Panc1 (cell line): ENCODE measurements around the gene DAD1. TPM values are rescaled to one million over a fixed set of nuclear protein-coding genes. Genes with fewer than 3 reads are reported as not detected.

Experiments
- ATAC-seq: fragments of 200-7000 bp; cut with Tn5 transposase; 2 replicates; pipeline ENCODE4 v1.9.1; 2020; ENCODE audit warnings: mild to moderate bottlenecking, moderate library complexity
- BruUV-seq: library from RNA; stranded (reverse); fragments of 400-500 nt; replicated peaks from 2 replicates; lab custom pipeline; 2021; lab: Mats Ljungman, UMichigan
- CTCF ChIA-PET: fragments of 300-600 bp; sonication (Branson Sonifier 250); formaldehyde crosslinking; loops from one replicate; lab custom pipeline; 2022; ENCODE audit warnings: antibody characterized with exemption; lab: Charles Lee
- POLR2A ChIA-PET: fragments of 300-600 bp; sonication (Branson Sonifier 250); formaldehyde crosslinking; loops from one replicate; lab custom pipeline; 2022; ENCODE audit warnings: antibody characterized with exemption; lab: Charles Lee
- DNase-seq: peaks from one replicate; pipeline ENCODE4 v3.0.0-alpha.2; 2010; ENCODE audit warnings: low read depth, low spot score
- H3K27ac ChIP-seq: 2 replicates; pipeline ENCODE4 v1.5.1; 2011; ENCODE audit warnings: mild to moderate bottlenecking, low read length, inconsistent platforms
- H3K27me3 ChIP-seq: fragments of 200-500 bp; sonication (Bioruptor generic); 2 replicates; pipeline ENCODE4 v1.6.0; 2014; ENCODE audit warnings: low read length, inconsistent platforms; ENCODE audit not compliant: control insufficient read depth, insufficient read depth
- H3K36me3 ChIP-seq: fragments of 200-500 bp; sonication (Bioruptor generic); 2 replicates; pipeline ENCODE4 v1.5.1; 2014; ENCODE audit warnings: inconsistent platforms, mild to moderate bottlenecking, low read length, moderate library complexity; ENCODE audit not compliant: control insufficient read depth, insufficient read depth
- H3K4me1 ChIP-seq: 2 replicates; pipeline ENCODE4 v1.5.1; 2011; ENCODE audit warnings: inconsistent platforms, mild to moderate bottlenecking, low read length, moderate library complexity; ENCODE audit not compliant: control insufficient read depth, insufficient read depth
- H3K4me3 ChIP-seq, 2 experiments: 2 replicates each; pipeline ENCODE4 v1.5.1; 2011 to 2012; ENCODE audit warnings: low read depth in 2 of 2, low read length in 2 of 2, mild to moderate bottlenecking in 2 of 2, inconsistent platforms in 1 of 2, moderate library complexity in 1 of 2
- H3K9me3 ChIP-seq: fragments of 200-500 bp; sonication (Bioruptor generic); 2 replicates; pipeline ENCODE4 v1.5.1; 2014; ENCODE audit warnings: low read depth, mild to moderate bottlenecking, inconsistent platforms, low read length, moderate library complexity; ENCODE audit not compliant: control insufficient read depth, insufficient read depth
- POLR2AphosphoS5 ChIP-seq: IDR thresholded peaks from 2 replicates; pipeline ENCODE4 v1.6.1; 2012; ENCODE audit warnings: mild to moderate bottlenecking, low read depth, low read length, moderate library complexity
- REST ChIP-seq, 2 experiments: IDR thresholded peaks; 2 replicates each; pipeline ENCODE4 v1.6.1; 2011 to 2012; ENCODE audit warnings: low read depth in 2 of 2, control low read depth in 1 of 2, low read length in 1 of 2, mild to moderate bottlenecking in 1 of 2, moderate library complexity in 1 of 2; ENCODE audit not compliant: insufficient read depth in 1 of 2
- SIN3A ChIP-seq: IDR thresholded peaks from 2 replicates; pipeline ENCODE4 v1.6.1; 2012; ENCODE audit warnings: low read depth, mild to moderate bottlenecking, low read length, moderate library complexity, borderline replicate concordance; ENCODE audit not compliant: insufficient read depth
- TCF7L2 ChIP-seq: IDR thresholded peaks from 2 replicates; pipeline ENCODE4 v1.6.1; 2011; ENCODE audit warnings: mild to moderate bottlenecking, low read depth, low read length, inconsistent platforms
- in situ Hi-C: cut with HindIII; loops from 2 replicates; pipeline ENCODE4 v1.10.0; 2016; ENCODE audit warnings: low sequenced_read_pairs, low pct_unique_long_range_greater_than_20kb
- intact Hi-C: fragments of 100-400 bp; cut with micrococcal nuclease; formaldehyde crosslinking; loops from one replicate; pipeline ENCODE4 v1.10.0; 2022; ENCODE audit not compliant: unreplicated experiment
- total RNA-seq: library from RNA; stranded (reverse); gene quantifications from one replicate; pipeline ENCODE4 v1.2.1, GENCODE V29; 2021; ENCODE audit not compliant: unreplicated experiment
- TF ChIP-seq, protein P1 (sequence below): fragments of 450-650 bp; IDR thresholded peaks from 2 replicates; pipeline ENCODE4 v1.5.1; 2017; ENCODE audit warnings: mild to moderate bottlenecking

Gene DAD1
- total RNA-seq, 1 experiment from 2014 or later = 163 TPM

GRCh38 chr14:22614240-22614799 lies 25.3 kb upstream of the DAD1 start:
- H3K27ac ChIP-seq = no peak overlapping the region
- intact Hi-C loops = no loop called here
- no peak for DNase-seq

DNA sequence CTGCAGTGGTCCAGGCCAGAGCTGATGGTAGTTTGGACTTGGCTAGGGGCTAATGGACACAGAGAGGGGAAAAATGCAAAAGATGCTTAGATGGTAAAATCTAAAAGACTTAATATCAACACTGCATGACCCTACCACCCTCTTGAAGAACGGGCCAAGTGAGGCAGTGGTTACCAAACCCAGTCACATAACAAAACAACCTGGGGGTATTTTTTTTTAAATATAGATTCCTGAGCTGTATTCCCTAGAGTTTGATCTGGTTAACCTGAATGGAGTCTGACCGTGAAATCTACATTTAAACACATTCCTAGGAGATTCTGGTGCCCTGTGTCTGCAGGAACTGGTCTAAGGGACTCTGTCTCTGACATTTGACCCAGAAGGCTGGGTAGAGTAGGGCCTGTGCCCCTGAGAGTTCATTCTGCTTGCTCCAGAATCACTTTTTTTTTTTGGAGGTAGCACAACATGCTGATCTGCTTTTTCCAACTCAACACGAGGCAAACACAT lies 24.8 kb upstream of the DAD1 start:
- ATAC-seq (no peak), DNase-seq (no peak)
- no peak overlapping the region for H3K27ac ChIP-seq
- POLR2A ChIA-PET = no interaction called here
- H3K9me3 ChIP-seq = no peaks in the 10 kb centered on the region
- in situ Hi-C loops (no loop called here), intact Hi-C loops (no loop called here)
- no TSS peak for BruUV-seq
- no peak for TF ChIP-seq SIN3A
- no peak for TF ChIP-seq POLR2AphosphoS5
- no peak for TF ChIP-seq REST (IDR thresholded peaks at IDR 0.05; ENCODE audit: insufficient read depth in 1 of 2, low read depth in 2 of 2, low read length in 1 of 2)
- TF ChIP-seq, protein P1, sequence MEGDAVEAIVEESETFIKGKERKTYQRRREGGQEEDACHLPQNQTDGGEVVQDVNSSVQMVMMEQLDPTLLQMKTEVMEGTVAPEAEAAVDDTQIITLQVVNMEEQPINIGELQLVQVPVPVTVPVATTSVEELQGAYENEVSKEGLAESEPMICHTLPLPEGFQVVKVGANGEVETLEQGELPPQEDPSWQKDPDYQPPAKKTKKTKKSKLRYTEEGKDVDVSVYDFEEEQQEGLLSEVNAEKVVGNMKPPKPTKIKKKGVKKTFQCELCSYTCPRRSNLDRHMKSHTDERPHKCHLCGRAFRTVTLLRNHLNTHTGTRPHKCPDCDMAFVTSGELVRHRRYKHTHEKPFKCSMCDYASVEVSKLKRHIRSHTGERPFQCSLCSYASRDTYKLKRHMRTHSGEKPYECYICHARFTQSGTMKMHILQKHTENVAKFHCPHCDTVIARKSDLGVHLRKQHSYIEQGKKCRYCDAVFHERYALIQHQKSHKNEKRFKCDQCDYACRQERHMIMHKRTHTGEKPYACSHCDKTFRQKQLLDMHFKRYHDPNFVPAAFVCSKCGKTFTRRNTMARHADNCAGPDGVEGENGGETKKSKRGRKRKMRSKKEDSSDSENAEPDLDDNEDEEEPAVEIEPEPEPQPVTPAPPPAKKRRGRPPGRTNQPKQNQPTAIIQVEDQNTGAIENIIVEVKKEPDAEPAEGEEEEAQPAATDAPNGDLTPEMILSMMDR = no peak
- TF ChIP-seq TCF7L2 = no peak
- no peaks in the 10 kb centered on the region for H3K36me3 ChIP-seq
- CTCF ChIA-PET = no interaction called here
- H3K27me3 ChIP-seq = no peaks in the 10 kb centered on the region
- no peaks in the 10 kb centered on the region for H3K4me1 ChIP-seq
- H3K4me3 ChIP-seq = no peak overlapping the region

More at GRCh38 chr14:22614240-22614799, 25.3 kb upstream of the DAD1 start:
- Histone ChIP-seq H3K4me1 (no peaks in the 10 kb centered on the region), H3K4me3 (no peak overlapping the region), H3K9me3 (no peaks in the 10 kb centered on the region), H3K27me3 (no peaks in the 10 kb centered on the region), H3K36me3 (no peaks in the 10 kb centered on the region)
- TF ChIP-seq REST (IDR thresholded peaks at IDR 0.05; ENCODE audit: insufficient read depth in 1 of 2, low read depth in 2 of 2, low read length in 1 of 2) = no peak
- no peak for TF ChIP-seq POLR2AphosphoS5
- TF ChIP-seq, protein P1 = no peak
- TF ChIP-seq SIN3A = no peak
- TF ChIP-seq TCF7L2 = no peak
- BruUV-seq = no TSS peak
- POLR2A ChIA-PET = no interaction called here
- CTCF ChIA-PET = no interaction called here
- peak; percentile 75 for ATAC-seq
- in situ Hi-C loops = no loop called here
